ENCODE measurements around the gene RNF217.

Gene RNF217

DNA sequence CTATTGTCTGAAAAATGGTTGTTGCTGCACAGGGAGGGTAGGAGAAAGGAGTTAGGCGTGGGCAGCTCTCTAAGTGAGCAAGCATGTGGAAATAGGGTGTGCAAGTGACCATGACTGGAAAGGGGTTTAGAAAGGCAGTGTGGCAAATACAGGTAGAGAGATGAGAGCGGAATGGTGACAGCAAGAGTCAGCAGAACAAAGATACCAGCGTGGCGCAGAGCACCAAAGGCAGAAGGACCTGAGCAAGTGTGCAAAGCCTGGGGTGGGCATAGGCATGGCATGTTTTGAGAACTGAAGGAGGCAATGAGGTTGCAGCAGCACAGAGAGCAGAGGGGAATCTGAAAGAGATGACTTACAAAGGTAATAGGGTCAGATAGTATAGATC is 17.0 kb downstream of the RNF217 start:
- no peak overlapping the region for H3K4me3 ChIP-seq (ENCODE audit: low read depth, low read length)
- TF ChIP-seq CTCF (IDR thresholded peaks at IDR 0.05; ENCODE audit: borderline replicate concordance, insufficient read depth, low read depth, low read length), result no peak

DNA sequence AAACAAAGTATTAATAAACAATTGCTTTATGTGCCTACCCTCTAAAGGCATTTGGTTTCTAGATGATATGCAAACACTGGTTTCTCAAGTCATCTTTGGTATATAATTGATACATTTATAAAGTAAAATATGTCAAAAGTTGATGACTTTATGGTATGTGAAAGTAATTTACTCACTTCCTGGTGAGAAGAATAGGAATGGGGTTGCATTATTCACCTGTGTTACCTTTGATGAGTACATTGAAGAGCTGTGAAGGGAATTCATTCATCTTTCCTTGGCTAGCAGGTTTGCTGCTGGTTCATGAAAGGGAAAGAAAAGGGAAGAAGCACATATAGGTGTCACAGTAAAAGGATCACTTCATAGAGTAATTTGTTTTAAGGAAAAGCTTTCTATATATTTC is 20.4 kb downstream of the RNF217 start:
- no peak for TF ChIP-seq CTCF (IDR thresholded peaks at IDR 0.05; ENCODE audit: borderline replicate concordance, insufficient read depth, low read depth, low read length)
- no peak overlapping the region for H3K4me3 ChIP-seq (ENCODE audit: low read depth, low read length)

DNA sequence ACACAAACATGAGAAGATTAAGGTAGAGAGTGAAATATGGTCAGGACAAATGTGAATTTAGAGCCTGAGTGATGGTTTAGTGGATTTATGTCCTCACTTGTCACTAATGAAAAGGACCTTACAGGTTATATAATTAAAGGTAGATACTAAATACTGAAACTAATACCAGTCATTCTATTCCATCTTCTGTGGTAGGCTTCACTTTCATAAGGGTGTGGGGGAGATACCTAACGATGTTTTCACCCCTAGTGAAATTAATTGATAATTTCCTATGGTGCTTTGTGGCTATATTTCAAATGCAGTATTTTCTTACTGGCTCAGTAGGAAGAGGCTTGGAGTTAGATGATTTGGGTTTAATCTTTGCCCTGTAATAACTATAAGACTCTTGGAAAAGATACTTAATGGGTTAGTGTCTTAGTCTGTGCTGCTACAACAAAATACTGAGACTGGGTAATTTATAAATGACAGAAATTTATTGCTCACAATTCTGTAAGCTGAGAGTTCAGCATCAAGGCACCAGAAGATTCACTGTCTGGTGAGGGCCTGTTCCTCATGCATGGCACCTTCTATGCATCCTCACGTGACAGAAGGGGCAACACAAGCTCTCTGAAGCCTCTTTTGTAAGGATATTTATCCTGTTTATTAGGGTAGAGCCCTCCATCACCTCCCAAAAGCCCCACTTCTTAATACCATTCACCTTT is 21.3 kb downstream of the RNF217 start:
- no peak overlapping the region for H3K4me3 ChIP-seq (ENCODE audit: low read depth, low read length)
- no peak for TF ChIP-seq CTCF (IDR thresholded peaks at IDR 0.05; ENCODE audit: borderline replicate concordance, insufficient read depth, low read depth, low read length)

DNA sequence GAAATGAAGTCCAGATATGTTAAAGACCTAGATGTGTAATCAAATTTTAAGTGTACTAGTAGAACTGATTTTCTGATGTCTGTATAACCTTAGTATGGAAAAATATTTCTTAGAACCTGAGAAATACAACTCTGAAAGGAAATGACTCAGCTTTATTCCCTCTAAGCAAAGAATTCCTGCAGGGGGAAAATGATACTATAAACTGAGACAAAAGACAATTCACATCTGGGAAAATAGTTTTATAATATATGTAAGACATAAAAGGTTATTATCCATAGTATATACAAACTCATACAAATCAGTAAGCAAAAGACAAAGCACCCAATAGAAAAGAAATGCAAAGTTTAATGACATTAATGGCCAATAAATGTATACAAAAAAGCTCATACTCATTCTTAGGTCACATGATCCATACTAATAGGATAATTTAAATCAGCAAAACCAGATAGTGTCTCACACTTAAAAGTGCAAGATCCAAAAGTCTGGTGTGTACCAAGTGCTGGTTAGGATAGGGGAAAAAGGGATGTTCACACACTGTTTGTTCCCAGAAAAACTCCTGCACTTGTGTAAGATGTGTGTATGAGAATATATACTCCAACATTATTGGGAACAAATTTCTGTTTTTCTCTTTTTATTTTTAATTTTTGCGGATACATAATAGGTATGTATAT is 22.6 kb downstream of the RNF217 start:
- TF ChIP-seq CTCF (IDR thresholded peaks at IDR 0.05; ENCODE audit: borderline replicate concordance, insufficient read depth, low read depth, low read length), result no peak
- no peak overlapping the region for H3K4me3 ChIP-seq (ENCODE audit: low read depth, low read length)

- H3K4me3 ChIP-seq (ENCODE audit: low read depth, low read length), result no peak overlapping the region
- no peak for TF ChIP-seq CTCF (IDR thresholded peaks at IDR 0.05; ENCODE audit: borderline replicate concordance, insufficient read depth, low read depth, low read length)
These were observed 23.9 kb downstream of the RNF217 start for GRCh38 chr6:124986164-124986563.

DNA sequence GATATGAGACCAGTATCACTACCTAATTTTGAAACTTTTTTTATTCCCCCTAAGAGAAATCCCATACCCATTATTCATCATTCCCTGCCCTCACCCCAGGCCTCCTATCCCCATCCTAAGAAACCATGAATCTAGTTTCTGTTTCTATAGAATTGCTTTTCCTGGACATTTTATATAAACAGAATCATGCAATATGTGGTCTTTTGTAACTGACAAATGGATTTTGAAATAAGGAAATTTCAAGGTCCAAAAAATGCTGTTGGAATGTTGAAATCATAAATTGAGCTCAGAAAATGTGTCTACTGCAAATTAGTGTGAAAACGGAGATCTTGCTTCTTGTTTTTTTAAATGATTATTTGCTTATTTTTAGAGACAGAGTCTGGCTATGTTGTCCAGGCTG is 25.1 kb downstream of the RNF217 start:
- no peak for TF ChIP-seq CTCF (IDR thresholded peaks at IDR 0.05; ENCODE audit: borderline replicate concordance, insufficient read depth, low read depth, low read length)
- H3K4me3 ChIP-seq (ENCODE audit: low read depth, low read length), result no peak overlapping the region

DNA sequence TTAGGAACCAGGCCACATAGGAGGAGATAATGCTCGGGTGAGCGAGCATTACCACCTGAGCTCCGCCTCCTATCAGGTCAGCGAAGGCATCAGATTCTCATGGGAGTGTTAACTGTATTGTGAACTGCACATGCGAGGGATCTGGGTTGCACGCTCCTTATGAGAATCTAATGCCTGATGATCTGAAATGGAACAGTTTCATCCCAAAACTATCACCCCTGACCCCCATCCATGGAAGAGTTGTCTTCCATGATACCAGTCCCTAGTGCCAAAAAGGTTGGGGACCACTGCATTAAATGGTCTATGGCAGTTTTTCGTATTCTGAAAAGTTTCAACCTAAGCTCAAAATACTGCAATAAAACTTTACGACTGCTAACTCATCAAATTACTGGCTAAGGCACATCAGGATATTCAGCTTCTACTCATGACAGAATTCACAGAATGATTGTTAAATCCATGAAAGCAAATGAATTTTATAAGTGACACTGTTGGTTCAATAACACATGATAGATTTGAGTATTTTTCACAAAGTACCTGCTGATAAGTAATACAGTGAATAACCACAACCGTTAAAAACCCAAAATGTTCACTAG is 25.9 kb downstream of the RNF217 start:
- no peak for TF ChIP-seq CTCF (IDR thresholded peaks at IDR 0.05; ENCODE audit: borderline replicate concordance, insufficient read depth, low read depth, low read length)
- no peak overlapping the region for H3K4me3 ChIP-seq (ENCODE audit: low read depth, low read length)

All from GM12875 (cell line).